DND-41 (cell line): ENCODE data around the gene ARHGAP26.

Experiments used
- EZH2 ChIP-seq: IDR thresholded peaks from 3 replicates; pipeline ENCODE4 v1.6.1; 2012; ENCODE audit warnings: borderline replicate concordance, low read depth, mild to moderate bottlenecking, moderate library complexity, low read length, inconsistent platforms; ENCODE audit not compliant: severe bottlenecking
- TF ChIP-seq, protein P1 (sequence below): IDR thresholded peaks from 2 replicates; pipeline ENCODE4 v1.5.1; 2012; ENCODE audit warnings: borderline replicate concordance, low read length, moderate library complexity, mild to moderate bottlenecking; ENCODE audit not compliant: poor library complexity, severe bottlenecking; ENCODE audit errors: extremely low read depth

DNA sequence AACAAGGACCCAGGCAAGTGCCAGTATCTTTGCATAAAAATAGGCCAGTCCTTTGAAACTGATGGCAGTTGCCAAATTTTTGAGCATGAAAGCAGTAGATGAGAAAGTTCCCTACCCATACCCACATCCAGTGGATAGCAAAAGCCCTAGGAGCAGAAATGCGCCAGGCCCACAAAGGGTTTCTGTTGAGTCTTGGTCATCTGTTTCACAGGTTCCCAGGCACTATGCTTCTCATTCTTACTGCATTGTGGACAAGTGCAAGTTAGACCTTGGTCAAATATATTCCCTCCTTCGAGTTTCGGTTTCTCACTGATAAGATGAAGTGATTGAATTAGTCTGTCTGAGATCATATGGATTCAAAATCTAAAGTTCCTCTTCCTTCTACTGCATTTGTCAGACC, 481.0 kb downstream of the ARHGAP26 start:
- TF ChIP-seq, protein P1, sequence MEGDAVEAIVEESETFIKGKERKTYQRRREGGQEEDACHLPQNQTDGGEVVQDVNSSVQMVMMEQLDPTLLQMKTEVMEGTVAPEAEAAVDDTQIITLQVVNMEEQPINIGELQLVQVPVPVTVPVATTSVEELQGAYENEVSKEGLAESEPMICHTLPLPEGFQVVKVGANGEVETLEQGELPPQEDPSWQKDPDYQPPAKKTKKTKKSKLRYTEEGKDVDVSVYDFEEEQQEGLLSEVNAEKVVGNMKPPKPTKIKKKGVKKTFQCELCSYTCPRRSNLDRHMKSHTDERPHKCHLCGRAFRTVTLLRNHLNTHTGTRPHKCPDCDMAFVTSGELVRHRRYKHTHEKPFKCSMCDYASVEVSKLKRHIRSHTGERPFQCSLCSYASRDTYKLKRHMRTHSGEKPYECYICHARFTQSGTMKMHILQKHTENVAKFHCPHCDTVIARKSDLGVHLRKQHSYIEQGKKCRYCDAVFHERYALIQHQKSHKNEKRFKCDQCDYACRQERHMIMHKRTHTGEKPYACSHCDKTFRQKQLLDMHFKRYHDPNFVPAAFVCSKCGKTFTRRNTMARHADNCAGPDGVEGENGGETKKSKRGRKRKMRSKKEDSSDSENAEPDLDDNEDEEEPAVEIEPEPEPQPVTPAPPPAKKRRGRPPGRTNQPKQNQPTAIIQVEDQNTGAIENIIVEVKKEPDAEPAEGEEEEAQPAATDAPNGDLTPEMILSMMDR = no peak
- no peak for TF ChIP-seq EZH2
